Smooth muscle cell (in vitro differentiated cells): ENCODE measurements around the gene CAPG. TPM values are rescaled to one million over a fixed set of nuclear protein-coding genes. Genes with fewer than 3 reads are reported as not detected.
"Not testable (repeated sequence)": the region's sequence is repeated elsewhere in the genome, so short reads cannot be mapped to it uniquely, and the experiment has no call there.

Experiments
- DNase-seq: peaks from one replicate; lab custom pipeline; 2025; ENCODE audit not compliant: unreplicated experiment; lab: John Stamatoyannopoulos, UW
- H2AFZ ChIP-seq: fragments of 200-600 bp; sonication (generic); 2 replicates; pipeline ENCODE4 v1.6.0; 2016; ENCODE audit warnings: antibody characterized with exemption, low read depth, mild to moderate bottlenecking
- H3F3A ChIP-seq: fragments of 200-600 bp; sonication (generic); 2 replicates; pipeline ENCODE4 v1.6.0; 2017; ENCODE audit warnings: antibody characterized with exemption, low read depth
- H3K27ac ChIP-seq: fragments of 200-600 bp; sonication (generic); 2 replicates; pipeline ENCODE4 v1.5.1; 2016; ENCODE audit warnings: low read depth, mild to moderate bottlenecking
- H3K27me3 ChIP-seq: fragments of 200-600 bp; sonication (generic); 2 replicates; pipeline ENCODE4 v1.6.1; 2016; ENCODE audit warnings: low read depth, mild to moderate bottlenecking
- H3K36me3 ChIP-seq: fragments of 200-600 bp; sonication (generic); 2 replicates; pipeline ENCODE4 v1.5.1; 2016; ENCODE audit warnings: low read depth
- H3K4me1 ChIP-seq: fragments of 200-600 bp; sonication (generic); 2 replicates; pipeline ENCODE4 v1.5.1; 2016; ENCODE audit warnings: low read depth
- H3K4me2 ChIP-seq: fragments of 200-600 bp; sonication (generic); 2 replicates; pipeline ENCODE4 v1.6.0; 2016; ENCODE audit warnings: mild to moderate bottlenecking
- H3K4me3 ChIP-seq: fragments of 200-600 bp; sonication (generic); 2 replicates; pipeline ENCODE4 v1.5.1; 2016; ENCODE audit warnings: mild to moderate bottlenecking
- H3K79me2 ChIP-seq: fragments of 200-600 bp; sonication (generic); 2 replicates; pipeline ENCODE4 v1.6.0; 2016; ENCODE audit warnings: low read depth, mild to moderate bottlenecking
- H3K9ac ChIP-seq: fragments of 200-600 bp; sonication (generic); 2 replicates; pipeline ENCODE4 v1.6.0; 2016; ENCODE audit warnings: low read depth
- H3K9me3 ChIP-seq: fragments of 200-600 bp; sonication (generic); replicated peaks from 2 replicates; pipeline ENCODE4 v1.5.1; 2016; ENCODE audit warnings: low read depth
- H4K20me1 ChIP-seq: fragments of 200-600 bp; sonication (generic); 2 replicates; pipeline ENCODE4 v1.6.0; 2016; ENCODE audit warnings: low read depth
- CTCF ChIP-seq: fragments of 200-600 bp; sonication (generic); IDR thresholded peaks from 2 replicates; pipeline ENCODE4 v1.5.1; 2017; ENCODE audit warnings: borderline replicate concordance, mild to moderate bottlenecking, antibody characterized with exemption; ENCODE audit not compliant: insufficient read depth, poor library complexity, severe bottlenecking
- WGBS: methylation state at CpG from one replicate; pipeline ENCODE4 v1.1.7; 2016; ENCODE audit warnings: low lambda C conversion rate; 5-methylcytosine and 5-hydroxymethylcytosine counted together
- polyA plus RNA-seq: library from polyadenylated mRNA; unstranded; fragments of >200 nt; fragmentation: Nextera tagmentation; extraction: Ambion mirVana; gene quantifications from 2 replicates; pipeline ENCODE4 v1.2.1, GENCODE V29; 2016
- total RNA-seq: library from RNA; depleted of rRNA; stranded (reverse); fragments of >200 nt; gene quantifications from 2 replicates; pipeline ENCODE4 v1.2.3, GENCODE V29; 2014

CAPG gene
- total and polyA plus RNA-seq, 2 experiments from 2014 or later = 51.6 to 96.2 TPM

GRCh38 chr2:85414761-85415553, 4.8 kb upstream of the CAPG start:
- WGBS = 95% methylated on average over 7 of the region's 7 CpGs
- Histone ChIP-seq H3K4me3 (no peak overlapping the region), H4K20me1 (no peaks in the 10 kb centered on the region), H3K27me3 (no peaks in the 10 kb centered on the region), H3K9ac (no peak overlapping the region), H3K4me2 (no peak overlapping the region), H3F3A (peaks cover 4% of the 10 kb centered on the region), H3K9me3 (no peaks in the 10 kb centered on the region), H3K27ac (no peak overlapping the region), H3K36me3 (no peaks in the 10 kb centered on the region), H3K79me2 (peaks cover 5% of the 10 kb centered on the region), H2AFZ (no peak overlapping the region), H3K4me1 (peaks cover 10% of the 10 kb centered on the region)
- DNase-seq = no peak
- no peak for TF ChIP-seq CTCF

- H3K27me3 ChIP-seq, H3K27ac ChIP-seq, H3F3A ChIP-seq, H3K36me3 ChIP-seq, DNase-seq, H3K9me3 ChIP-seq, H4K20me1 ChIP-seq, H3K79me2 ChIP-seq, H3K4me1 ChIP-seq: not testable (repeated sequence)
- peak overlapping the region; percentile 96 for H3K4me2 ChIP-seq
- peak overlapping the region; percentile 81 for H2AFZ ChIP-seq
- WGBS = 96% methylated on average over 5 of the region's 5 CpGs
- H3K9ac ChIP-seq = peak overlapping the region; percentile 49
- H3K4me3 ChIP-seq = peak overlapping the region; percentile 60
These were observed 4.2 kb upstream of the CAPG start for GRCh38 chr2:85414421-85414759.

- H3K27me3 ChIP-seq = no peaks in the 10 kb centered on the region
- H3F3A ChIP-seq = peaks cover 4% of the 10 kb centered on the region
- peaks cover 5% of the 10 kb centered on the region for H3K79me2 ChIP-seq
- DNase-seq = peak; percentile 26
- H3K4me2 ChIP-seq = peak overlapping the region; percentile 96
- no peaks in the 10 kb centered on the region for H3K9me3 ChIP-seq
- no peaks in the 10 kb centered on the region for H4K20me1 ChIP-seq
- no peaks in the 10 kb centered on the region for H3K36me3 ChIP-seq
- H2AFZ ChIP-seq = peak overlapping the region; percentile 81
- peak overlapping the region; percentile 60 for H3K4me3 ChIP-seq
- H3K27ac ChIP-seq = peak overlapping the region; percentile 10
- 6% methylated on average over 35 of the region's 44 CpGs for WGBS
- peak overlapping the region; percentile 49 for H3K9ac ChIP-seq
- no peak for TF ChIP-seq CTCF
- H3K4me1 ChIP-seq = peaks cover 5% of the 10 kb centered on the region
These were observed 3.6 kb upstream of the CAPG start for GRCh38 chr2:85413592-85414420.

GRCh38 chr2:85411405-85411748, 1.2 kb upstream of the CAPG start:
- TF ChIP-seq CTCF = no peak
- Histone ChIP-seq H3K9me3 (no peaks in the 10 kb centered on the region), H3K79me2 (peaks cover 5% of the 10 kb centered on the region), H3K27me3 (no peaks in the 10 kb centered on the region), H3F3A (peaks cover 4% of the 10 kb centered on the region), H3K4me3 (no peak overlapping the region), H2AFZ (no peak overlapping the region), H3K36me3 (no peaks in the 10 kb centered on the region), H3K4me2 (no peak overlapping the region), H3K9ac (no peak overlapping the region), H3K27ac (no peak overlapping the region), H3K4me1 (peaks cover 4% of the 10 kb centered on the region), H4K20me1 (no peaks in the 10 kb centered on the region)
- DNase-seq = no peak
- WGBS = 93% methylated on average over 5 of the region's 5 CpGs
